ENCODE data around the gene GNAL.

GNAL gene

DNA sequence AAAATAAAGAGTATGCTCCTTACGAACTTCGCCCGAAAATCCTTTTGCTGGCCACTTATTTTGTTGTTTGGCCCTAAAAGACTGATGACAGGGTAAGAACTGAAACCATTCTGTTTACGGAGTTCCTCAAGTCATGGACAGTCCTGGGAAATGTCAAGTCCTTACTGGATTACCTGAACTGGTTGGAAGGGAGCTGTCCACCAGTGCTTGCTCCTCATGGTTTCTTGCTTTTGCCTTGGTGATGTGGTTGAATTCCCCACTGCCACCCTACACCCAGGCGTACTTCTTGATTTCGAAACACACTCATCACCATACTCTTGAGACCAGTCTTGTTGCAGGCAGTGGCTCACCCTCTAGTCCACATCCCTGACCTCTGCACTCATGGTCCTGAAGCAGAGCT is 113.1 kb downstream of the GNAL start:
- DNase-seq (ENCODE audit: low read depth in 4 of 4, low spot score in 1 of 4): no peak

DNA sequence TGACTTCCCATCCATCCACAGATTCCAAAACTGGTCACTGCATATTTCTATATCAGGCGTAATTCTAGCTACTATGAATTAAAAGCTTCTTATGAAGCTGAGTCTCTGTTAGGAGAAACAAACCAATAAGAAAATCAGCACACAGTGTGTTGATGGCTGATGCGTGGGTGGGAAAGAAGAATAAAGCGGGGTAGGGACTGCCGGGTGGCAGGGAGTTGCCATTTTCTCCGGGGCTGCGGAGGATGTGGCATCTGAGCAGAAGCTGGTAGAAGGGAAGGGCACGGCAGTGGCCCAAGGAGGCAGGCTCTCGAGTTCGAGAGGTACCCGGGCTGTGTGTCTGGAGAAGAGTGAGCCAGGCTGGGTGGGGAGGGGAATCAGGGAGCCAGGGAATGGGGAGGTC is 113.5 kb downstream of the GNAL start:
- no peak for DNase-seq (ENCODE audit: low read depth in 4 of 4, low spot score in 1 of 4)

DNA sequence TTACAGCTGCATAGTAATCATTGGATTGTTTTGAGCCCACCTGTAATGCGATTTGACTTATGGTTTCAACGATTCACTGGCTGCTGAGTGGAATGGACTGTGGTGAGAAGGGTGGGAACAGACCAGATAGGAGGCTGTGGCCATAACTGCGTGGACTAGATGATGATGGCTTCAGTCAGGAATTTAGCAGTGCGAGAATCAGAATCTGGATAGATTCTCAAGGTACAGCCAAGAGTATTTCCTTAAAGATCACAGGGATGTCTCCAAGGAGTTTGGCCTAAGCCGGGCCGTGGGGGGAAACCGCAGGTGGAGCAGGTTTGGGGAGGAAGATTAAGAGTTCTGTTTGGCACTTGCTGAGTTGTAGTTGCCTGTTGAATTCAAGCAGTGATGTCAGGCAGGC is 118.2 kb downstream of the GNAL start:
- DNase-seq (ENCODE audit: low read depth in 4 of 4, low spot score in 1 of 4): no peak

DNA sequence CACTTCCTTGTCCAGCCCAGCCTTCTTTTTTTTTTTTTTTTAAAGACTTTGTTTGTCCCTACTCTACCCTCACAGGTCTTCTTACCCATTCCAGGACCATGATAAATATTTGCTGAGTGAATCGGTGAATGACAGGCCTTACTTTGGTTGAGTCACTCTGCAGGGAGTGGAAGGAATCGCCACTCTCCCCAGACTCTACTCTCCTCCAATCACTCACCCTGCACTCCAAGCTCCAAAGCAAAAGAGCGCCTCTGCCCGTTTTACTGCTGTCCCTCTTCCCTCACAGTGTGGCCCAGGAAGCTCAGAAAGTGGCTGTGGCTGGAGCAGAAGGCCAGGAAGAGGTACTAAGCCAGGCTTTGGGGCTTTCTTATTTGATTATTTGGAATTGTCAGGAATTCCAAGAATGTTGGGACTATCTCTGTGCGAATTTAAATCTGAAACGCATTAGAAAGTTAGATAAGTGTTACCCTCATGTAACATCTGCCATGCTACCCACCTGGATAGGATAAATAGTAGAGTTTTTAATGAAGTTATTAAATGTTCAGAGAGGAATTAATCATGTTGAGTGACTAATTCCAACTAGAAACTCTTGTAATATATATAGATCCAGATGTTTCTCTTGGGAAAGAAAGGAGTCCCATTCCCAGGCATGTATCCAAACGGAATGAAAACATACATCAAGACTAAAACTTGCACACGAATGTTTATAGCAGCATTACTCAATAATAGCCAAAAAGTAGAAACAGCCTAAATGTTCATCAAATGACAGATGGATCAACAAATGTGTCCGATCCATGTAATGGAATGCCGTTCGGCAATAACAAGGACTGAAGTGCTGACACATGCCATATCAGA is 119.2 kb downstream of the GNAL start:
- DNase-seq (ENCODE audit: low read depth in 4 of 4, low spot score in 1 of 4): no peak

DNA sequence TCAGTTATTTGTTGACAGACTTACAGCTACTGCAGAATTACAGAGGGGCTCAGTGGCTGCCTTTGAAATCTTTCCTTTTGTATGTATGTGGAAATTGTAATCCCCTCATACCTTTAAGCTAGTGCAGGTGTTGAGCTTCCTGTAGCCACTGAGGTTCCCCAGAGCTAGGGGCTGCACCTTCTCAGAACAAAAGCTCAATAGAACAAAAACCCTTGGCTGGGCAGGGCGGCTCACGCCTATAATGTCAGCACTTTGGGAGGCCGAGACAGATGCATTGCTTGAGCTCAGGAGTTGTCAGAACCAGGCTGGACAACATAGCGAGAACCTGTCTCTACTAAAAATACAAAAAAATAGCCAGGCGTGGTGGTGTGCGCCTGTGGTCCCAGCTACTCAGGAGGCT is 120.8 kb downstream of the GNAL start:
- no peak for DNase-seq (ENCODE audit: low read depth in 4 of 4, low spot score in 1 of 4)

DNA sequence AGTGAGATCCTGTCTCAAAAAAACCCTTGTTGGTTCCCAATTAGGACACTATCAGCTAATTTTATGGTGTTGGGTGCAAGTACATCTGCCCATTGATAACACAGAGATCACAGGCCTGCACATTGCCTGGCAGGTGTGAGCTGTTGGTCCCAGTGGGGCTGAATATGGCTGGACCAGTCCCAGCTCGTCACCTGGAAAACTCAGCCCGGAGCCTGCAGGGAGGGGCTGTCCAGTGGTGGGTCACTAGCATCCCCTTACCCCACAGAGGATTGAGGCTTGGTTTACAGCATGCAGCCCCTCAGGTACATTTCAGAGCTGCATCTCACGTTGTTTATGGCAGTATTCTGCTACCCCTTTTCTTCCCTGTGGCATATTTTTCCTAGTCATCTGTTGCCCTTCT is 121.3 kb downstream of the GNAL start:
- no peak for DNase-seq (ENCODE audit: low read depth in 4 of 4, low spot score in 1 of 4)

DNA sequence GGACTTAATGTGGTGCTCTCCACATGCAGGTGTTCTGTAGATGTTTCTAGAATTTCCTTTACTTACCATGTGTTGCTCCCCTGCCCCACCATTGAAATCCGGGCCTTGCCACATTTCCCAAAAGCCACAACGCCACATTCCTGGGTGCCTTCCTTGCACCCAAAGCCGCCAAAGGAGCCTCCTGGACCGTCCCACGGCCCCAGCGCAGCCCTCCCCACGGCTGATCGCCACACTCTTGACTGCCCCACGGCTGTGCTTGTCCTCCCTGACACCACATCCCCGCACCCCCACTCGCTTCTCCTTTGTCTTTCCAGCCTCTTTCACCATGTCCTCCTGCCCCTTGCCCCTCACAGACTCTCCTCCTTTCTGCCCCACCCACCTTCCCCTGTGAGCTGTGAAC is 121.9 kb downstream of the GNAL start:
- no peak for DNase-seq (ENCODE audit: low read depth in 4 of 4, low spot score in 1 of 4)

DNA sequence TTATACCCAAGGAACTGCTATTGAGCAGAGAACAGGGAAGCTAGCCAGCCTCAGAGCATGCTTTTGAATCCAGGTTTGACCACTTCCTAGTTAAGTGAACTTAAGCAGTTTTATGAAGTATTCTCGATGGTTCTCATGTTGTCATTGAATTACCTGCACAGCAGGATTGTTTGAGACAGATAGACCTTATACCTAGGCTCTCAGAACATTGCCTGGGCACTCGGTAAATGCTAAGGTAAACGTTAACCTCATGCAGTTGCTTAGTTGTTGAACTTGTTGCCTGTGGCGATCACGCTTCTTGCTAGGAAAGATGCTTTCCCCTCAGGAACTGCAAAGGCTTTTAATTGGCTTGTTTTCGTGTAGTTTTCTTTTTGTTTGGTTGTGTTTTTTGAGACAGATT is 128.2 kb downstream of the GNAL start:
- DNase-seq (ENCODE audit: low read depth in 4 of 4, low spot score in 1 of 4): no peak

DNA sequence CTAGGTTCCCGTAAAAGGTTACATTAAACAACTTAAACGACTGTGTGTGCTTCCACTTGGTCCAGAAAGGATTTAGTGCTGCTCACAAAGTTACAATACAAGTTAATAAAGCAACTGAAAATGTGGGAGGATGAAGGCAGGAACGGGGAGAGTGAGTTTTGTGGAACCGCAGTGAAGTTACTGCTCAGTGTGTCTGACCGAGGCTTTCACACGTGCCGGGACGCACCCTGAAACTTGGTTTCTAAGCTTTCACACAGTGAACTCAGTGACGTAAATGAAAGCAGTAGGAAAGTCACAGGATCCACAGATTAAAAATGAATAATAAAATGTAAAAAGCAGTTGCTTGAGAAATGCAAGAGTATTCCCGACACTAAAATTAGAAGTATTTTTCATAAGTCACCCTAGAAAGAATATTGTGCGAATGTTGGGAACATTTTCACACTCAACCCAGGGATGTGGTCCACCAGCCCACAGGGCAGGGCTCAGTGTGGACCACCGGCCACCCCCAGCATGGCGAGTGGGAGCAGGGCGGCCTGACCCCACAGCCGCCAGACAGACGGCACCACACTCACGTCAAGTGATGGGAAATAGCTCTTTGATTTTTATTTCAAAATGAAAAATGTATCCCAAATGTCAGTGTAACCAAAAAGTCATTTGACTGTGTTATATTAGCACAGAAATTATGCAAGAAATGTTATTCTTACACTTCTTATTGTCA is 129.6 kb downstream of the GNAL start:
- DNase-seq (ENCODE audit: low read depth in 4 of 4, low spot score in 1 of 4): no peak

DNA sequence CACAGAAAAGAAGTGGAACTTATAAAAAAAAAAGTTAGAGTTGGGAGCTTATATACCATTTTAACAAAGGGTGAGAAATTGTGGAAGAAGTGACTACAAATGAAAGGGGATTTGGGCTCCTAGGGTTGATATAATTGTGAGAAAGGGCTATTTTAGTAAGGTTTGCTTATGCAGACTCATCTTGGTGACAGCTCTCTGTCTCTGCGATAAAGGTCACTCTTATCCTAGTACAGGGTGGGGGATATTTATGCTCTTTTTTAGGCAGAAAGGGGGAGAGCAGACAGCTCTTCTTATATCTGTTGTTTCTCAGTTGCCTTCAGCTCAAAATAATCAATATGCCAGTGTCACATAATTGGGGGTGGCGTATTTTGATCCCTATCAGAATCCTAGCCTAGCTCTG is 130.9 kb downstream of the GNAL start:
- DNase-seq (ENCODE audit: low read depth in 4 of 4, low spot score in 1 of 4): no peak

DNA sequence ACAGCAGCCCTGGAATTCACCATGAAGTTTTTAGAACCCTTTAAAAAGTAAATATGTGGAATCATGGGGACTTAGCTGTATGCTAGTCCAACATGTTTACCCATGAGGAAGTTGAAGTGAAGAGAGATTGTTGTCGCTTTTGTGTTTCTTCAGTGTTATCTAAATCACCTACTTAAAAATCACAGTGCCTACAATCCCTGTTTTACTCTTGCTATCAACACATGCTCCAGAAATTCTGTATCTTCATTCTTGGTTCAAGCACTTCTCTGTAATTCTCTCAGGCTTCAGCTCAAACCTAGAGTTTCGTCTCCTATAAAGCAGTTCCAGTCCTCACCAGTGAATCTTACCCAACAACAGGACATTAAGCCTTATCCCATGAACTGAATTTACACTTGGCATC is 131.6 kb downstream of the GNAL start:
- no peak for DNase-seq (ENCODE audit: low read depth in 4 of 4, low spot score in 1 of 4)

DNA sequence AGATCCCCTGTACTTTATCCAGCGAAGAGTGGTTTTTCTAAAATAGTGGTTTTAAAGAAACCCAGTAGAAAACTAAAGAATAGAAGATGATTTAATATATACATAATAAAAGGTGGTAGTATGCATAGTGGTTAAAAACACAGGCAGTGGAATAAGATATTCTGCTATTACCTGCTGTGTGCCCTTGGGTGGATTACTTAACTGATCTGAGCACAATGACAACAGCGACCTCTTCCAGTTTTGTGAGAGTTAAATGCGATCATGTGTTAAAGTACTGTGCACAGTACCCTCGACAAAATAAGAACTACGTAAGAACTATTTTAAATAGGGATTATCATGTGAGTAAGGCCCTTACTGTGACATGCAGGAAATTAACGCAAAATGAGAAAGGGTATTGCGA is 132.1 kb downstream of the GNAL start:
- DNase-seq (ENCODE audit: low read depth in 4 of 4, low spot score in 1 of 4): no peak

DNA sequence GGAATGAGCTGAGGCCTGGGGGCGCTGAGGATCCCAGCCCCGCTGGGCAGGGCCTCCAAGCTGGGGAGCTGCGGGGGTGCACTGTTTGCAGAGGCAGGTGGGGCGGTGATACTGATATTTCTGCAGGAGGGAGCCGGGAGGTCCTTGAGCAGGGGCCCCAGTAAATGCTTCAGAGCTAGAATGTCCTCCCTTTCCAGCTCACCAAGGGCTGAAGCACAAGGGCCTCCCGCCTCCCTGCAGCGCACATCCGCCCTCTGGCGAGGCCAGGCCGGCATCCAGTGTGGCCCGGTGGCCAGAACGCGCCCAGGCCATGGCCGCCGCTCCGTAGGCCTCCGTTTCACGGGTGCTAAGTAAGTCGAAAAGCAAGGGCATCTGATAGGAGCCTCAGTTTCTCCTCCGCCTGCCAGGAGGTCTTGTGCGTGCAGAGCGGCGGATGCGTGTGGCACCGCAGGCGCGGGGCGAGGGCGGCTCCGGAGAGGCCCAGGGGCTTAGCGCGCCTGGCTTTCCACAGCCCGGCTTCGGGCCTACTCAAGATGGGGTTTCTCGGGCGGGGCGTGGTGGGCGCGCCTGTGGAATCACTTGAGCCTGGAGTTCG is 132.7 kb downstream of the GNAL start:
- DNase-seq (ENCODE audit: low read depth in 4 of 4, low spot score in 1 of 4): no peak

DNA sequence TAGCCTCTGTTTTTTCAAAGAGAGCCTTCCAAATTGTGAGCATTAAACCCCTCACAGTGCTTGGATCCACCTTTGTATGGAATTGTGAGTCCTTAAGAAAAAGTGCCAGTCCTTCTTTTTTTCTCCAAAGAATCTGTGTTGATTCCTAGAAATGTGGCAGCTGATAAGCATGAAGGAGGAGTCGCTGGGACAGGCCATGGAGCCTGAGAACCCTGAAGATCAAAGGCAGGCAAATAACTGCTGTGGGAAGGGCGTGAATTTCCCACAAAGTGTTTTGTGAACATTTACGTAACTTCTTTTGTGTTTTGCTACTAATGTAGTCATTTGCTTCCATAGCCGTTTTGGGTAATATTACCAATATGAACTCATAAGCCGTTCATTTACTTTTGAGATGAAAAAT is 134.5 kb downstream of the GNAL start:
- DNase-seq (ENCODE audit: low read depth in 4 of 4, low spot score in 1 of 4): no peak

DNA sequence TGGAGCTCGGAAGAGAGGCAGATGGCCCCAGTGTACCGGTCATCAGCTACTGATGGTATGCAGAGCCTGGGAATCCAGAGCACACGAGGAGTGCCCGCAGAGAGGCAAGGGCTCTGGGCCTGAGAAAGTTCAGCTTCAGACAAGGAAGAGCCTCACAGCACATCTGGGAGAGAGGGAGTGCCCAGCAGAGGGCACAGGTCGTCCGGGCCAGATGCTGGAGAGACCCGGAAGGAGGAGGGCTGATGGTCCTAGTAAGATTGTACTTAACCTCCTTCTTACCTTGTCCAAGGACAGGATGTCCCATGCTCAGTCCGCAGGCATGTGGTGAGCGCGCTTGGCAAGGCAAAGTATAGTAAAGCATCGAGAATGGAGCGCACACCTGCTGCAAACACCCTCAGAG is 137.8 kb downstream of the GNAL start:
- no peak for DNase-seq (ENCODE audit: low read depth in 4 of 4, low spot score in 1 of 4)

DNA sequence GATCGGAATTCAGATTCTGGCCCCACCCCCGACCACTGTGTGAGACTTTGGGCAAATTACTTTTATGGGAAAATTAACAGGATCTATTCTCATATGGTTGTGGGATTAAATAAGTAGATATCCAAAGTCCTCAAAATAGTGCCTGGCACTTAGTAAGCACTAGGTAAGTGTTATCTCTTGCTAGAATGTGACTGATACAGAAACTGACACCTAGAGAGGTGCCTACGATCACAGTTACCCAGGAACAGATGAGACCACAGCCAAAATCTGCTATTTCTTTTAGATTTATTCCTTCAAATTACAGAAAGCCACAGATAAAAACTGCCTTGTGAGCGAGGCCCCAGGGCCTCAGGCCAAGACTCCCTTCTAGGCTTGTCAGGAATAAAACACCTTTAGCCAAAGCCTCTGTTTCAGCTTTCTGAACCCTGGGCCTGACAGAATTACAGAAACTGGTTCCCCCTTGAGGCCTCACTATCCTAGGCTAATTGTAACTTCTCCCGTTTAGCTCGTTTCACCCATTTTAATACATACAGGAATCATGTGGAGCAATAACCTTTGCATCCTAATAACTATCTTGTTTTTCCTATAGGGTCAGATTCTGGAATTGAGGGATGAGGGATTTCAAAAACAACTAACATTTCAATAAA is 139.8 kb downstream of the GNAL start:
- no peak for DNase-seq (ENCODE audit: low read depth in 4 of 4, low spot score in 1 of 4)

DNA sequence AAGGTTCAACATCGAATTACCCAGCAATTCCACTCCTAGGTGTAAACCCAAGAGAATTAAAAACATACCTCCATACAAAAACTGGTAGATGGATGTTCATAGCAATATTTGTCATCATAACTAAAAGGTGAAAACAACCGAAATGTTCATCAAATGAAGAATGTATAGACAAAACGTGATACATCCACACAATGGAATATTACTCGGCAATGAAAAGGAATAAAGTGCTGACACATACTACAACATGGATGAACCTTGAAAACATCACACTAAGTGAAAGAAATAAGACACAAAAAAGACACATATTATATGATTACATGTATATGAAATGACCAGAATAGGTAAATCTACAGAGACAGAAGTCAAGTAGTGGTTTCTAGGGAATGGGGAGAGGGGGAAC is 141.5 kb downstream of the GNAL start:
- DNase-seq (ENCODE audit: low read depth in 4 of 4, low spot score in 1 of 4): no peak

DNA sequence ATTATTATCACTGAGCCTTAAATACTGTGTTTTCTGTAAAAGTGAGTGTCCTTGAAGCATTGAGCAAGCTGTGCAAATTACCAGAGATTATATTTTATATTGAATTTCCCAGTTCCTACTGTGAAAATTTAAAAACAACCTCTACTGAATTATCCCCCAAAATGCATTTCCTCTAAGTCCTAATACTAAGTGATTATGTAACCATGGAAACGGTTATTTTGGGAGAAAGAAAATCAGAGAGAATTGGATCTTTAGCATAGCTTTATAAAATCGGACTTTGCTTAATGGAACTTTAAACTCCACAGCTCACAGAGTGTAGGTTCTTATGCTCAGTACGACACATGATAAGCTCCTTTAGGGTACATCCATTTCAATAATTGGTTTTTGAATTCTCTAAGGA is 142.9 kb downstream of the GNAL start:
- DNase-seq (ENCODE audit: low read depth in 4 of 4, low spot score in 1 of 4): no peak

DNA sequence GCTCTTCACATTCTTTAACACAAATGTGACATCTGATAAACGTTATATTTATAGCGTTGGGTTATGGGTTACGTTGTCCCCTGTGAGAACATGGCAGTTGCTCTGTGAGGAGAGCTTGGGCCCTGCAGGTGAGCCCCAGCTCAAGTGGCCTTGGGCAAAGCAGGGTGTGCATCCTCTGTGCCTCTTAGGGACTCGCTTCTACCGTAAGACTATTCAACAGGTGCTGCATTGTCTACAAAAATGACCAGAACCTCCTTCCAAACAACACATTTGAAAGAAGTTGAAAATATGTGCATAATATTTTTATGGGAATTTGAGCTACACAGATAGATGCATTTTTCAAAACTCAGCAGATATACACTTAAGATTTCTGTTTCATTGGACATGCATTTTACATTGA is 145.7 kb downstream of the GNAL start:
- DNase-seq (ENCODE audit: low read depth in 4 of 4, low spot score in 1 of 4): no peak

DNA sequence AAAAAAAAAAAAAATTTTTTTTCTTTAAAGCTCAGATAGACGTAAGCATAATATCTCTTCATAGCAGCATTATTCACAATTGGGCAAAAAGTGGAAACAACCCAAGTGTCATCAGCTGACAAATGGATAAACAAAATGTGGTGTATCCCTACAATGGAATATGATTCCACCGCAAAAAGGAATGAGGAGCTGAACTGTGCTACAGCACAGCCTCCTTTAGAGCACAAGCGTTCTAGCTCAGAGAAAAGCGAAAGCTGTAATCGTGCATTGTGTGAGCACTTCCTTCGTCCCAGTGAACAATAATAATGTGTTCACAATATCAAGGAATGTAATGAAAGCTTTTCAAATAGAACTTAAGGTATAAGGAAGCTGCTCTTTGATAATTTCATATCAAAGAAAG is 150.5 kb downstream of the GNAL start:
- DNase-seq (ENCODE audit: low read depth in 4 of 4, low spot score in 1 of 4): no peak

DNA sequence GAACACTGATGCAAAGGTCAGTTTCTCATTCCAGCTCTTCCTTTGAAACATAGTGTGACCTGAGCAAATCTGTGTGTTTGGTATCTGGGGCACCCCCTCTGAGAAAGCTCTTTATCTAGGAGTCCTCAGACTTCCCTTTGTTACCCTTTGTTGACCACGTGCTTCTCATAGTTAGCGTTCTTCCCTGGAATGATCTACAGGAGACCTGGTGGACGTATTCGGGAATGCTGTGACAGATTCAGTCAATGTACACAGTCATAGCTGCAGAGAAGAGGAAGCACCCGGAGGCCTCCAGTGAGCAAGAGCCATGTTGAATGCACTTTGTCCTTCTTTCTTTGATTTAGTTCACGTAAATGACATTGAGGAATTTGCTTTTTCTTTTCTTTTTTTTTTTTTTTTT is 151.4 kb downstream of the GNAL start:
- no peak for DNase-seq (ENCODE audit: low read depth in 4 of 4, low spot score in 1 of 4)

DNA sequence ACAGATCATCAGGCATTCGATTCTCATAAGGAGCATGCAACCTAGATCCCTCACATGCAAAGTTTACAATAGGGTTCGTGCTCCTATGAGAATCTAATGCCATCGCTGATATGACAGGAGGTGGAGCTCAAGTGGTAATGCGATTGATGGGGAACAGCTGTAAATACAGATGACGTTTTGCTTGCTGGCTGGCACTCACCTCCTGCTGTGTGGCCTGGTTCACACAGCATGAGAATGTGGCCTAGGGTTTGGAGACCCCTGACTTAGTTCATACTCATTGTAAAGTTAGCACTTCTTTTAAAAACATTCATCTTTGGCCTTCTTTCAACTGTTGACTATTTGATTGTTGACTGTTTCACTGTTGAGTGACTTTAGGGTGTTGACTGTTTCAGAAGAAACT is 153.5 kb downstream of the GNAL start:
- no peak for DNase-seq (ENCODE audit: low read depth in 4 of 4, low spot score in 1 of 4)

Measured in stimulated activated CD4-positive, alpha-beta T cell treated with anti-CD3 and anti-CD28 coated beads, Interleukin-1b, Interleukin-23, amount 100 ng/mL, for 24 hours (primary cell).